HG02973 (cell line): Measurements from ENCODE around the gene ANXA1.
A peak's percentile ranks its signal among the peaks of the same experiment; 100 is the strongest.

Experiments used
- ATAC-seq: cut with Tn5 transposase; IDR thresholded peaks from one replicate; pipeline ENCODE4 v1.9.1; 2021; ENCODE audit warnings: moderate library complexity; ENCODE audit not compliant: unreplicated experiment

ANXA1 gene

GRCh38 chr9:73151653-73152542, at the start of gene ANXA1:
Gene ANXA1, plus strand, starts transcription at chr9:73151865. Its CDS starts 6,671 bp downstream, at chr9:73158536.
- ATAC-seq: no peak

- no peak for ATAC-seq
These were observed 47.3 kb upstream of the ANXA1 start for GRCh38 chr9:73104342-73104741.

GRCh38 chr9:73104921-73105320, 46.7 kb upstream of the ANXA1 start:
- ATAC-seq: no peak

GRCh38 chr9:73107489-73108069, 44.1 kb upstream of the ANXA1 start:
- ATAC-seq: peak; percentile 94

GRCh38 chr9:73114058-73114457, 37.6 kb upstream of the ANXA1 start:
- no peak for ATAC-seq

- ATAC-seq: no peak
These were observed 36.7 kb upstream of the ANXA1 start for GRCh38 chr9:73114958-73115357.

GRCh38 chr9:73116031-73116430, 35.6 kb upstream of the ANXA1 start:
- ATAC-seq: no peak

GRCh38 chr9:73116880-73117279, 34.8 kb upstream of the ANXA1 start:
- ATAC-seq: no peak

- no peak for ATAC-seq
These were observed 33.4 kb upstream of the ANXA1 start for GRCh38 chr9:73118286-73118685.

GRCh38 chr9:73118898-73119554, 32.6 kb upstream of the ANXA1 start:
- ATAC-seq: no peak

- no peak for ATAC-seq
These were observed 30.2 kb upstream of the ANXA1 start for GRCh38 chr9:73121375-73121935.

GRCh38 chr9:73125651-73126050, 26.0 kb upstream of the ANXA1 start:
- no peak for ATAC-seq

GRCh38 chr9:73129941-73130685, 21.6 kb upstream of the ANXA1 start:
- ATAC-seq: no peak

GRCh38 chr9:73131461-73131860, 20.2 kb upstream of the ANXA1 start:
- ATAC-seq: no peak

- peak; percentile 95 for ATAC-seq
These were observed 19.5 kb upstream of the ANXA1 start for GRCh38 chr9:73132034-73132776.

- no peak for ATAC-seq
These were observed 18.5 kb upstream of the ANXA1 start for GRCh38 chr9:73133022-73133651.

GRCh38 chr9:73133921-73134407, 17.7 kb upstream of the ANXA1 start:
- ATAC-seq: peak; percentile 57

GRCh38 chr9:73135394-73135793, 16.3 kb upstream of the ANXA1 start:
- no peak for ATAC-seq

- no peak for ATAC-seq
These were observed 14.3 kb upstream of the ANXA1 start for GRCh38 chr9:73137286-73137899.
